Hepatocyte (in vitro differentiated cells): Measurements from ENCODE around the gene FGD5. TPM values are rescaled to one million over a fixed set of nuclear protein-coding genes. Genes with fewer than 3 reads are reported as not detected.

Experiments
- DNase-seq: peaks from one replicate; pipeline ENCODE4 v3.0.0-alpha.2; 2016; ENCODE audit warnings: low spot score
- H2AFZ ChIP-seq: fragments of 200-600 bp; sonication (generic); 2 replicates; pipeline ENCODE4 v1.6.0; 2016; ENCODE audit warnings: antibody characterized with exemption, mild to moderate bottlenecking
- H3K27ac ChIP-seq: fragments of 200-600 bp; sonication (generic); 2 replicates; pipeline ENCODE4 v1.5.1; 2016; ENCODE audit warnings: mild to moderate bottlenecking
- H3K27me3 ChIP-seq: fragments of 200-600 bp; sonication (generic); 2 replicates; pipeline ENCODE4 v1.6.1; 2016
- H3K36me3 ChIP-seq: fragments of 200-600 bp; sonication (generic); replicated peaks from 2 replicates; pipeline ENCODE4 v1.5.1; 2016; ENCODE audit warnings: low read depth; ENCODE audit not compliant: insufficient read depth
- H3K4me1 ChIP-seq: fragments of 200-600 bp; sonication (generic); 2 replicates; pipeline ENCODE4 v1.5.1; 2016; ENCODE audit warnings: mild to moderate bottlenecking, moderate library complexity; ENCODE audit not compliant: insufficient read depth
- H3K4me2 ChIP-seq: fragments of 200-600 bp; sonication (generic); 2 replicates; pipeline ENCODE4 v1.6.0; 2016
- H3K4me3 ChIP-seq: fragments of 200-600 bp; sonication (generic); 2 replicates; pipeline ENCODE4 v1.5.1; 2016; ENCODE audit warnings: mild to moderate bottlenecking
- H3K79me2 ChIP-seq: fragments of 200-600 bp; sonication (generic); 2 replicates; pipeline ENCODE4 v1.6.0; 2017; ENCODE audit warnings: mild to moderate bottlenecking
- H3K9me2 ChIP-seq: fragments of 200-600 bp; sonication (generic); replicated peaks from 2 replicates; pipeline ENCODE4 v1.6.0; 2017; ENCODE audit warnings: mild to moderate bottlenecking; ENCODE audit not compliant: insufficient read depth
- H3K9me3 ChIP-seq: fragments of 200-600 bp; sonication (generic); 2 replicates; pipeline ENCODE4 v1.5.1; 2016; ENCODE audit warnings: low read depth, mild to moderate bottlenecking
- H4K20me1 ChIP-seq: fragments of 200-600 bp; sonication (generic); 2 replicates; pipeline ENCODE4 v1.6.0; 2016; ENCODE audit warnings: mild to moderate bottlenecking; ENCODE audit not compliant: insufficient read depth, poor library complexity, severe bottlenecking
- CTCF ChIP-seq: fragments of 200-600 bp; sonication (generic); IDR thresholded peaks from 2 replicates; pipeline ENCODE4 v1.5.1; 2016; ENCODE audit warnings: antibody characterized with exemption, mild to moderate bottlenecking; ENCODE audit not compliant: poor library complexity
- EZH2 ChIP-seq: fragments of 200-600 bp; sonication (generic); IDR thresholded peaks from 2 replicates; pipeline ENCODE4 v1.6.1; 2016; ENCODE audit warnings: antibody characterized with exemption, mild to moderate bottlenecking, borderline replicate concordance
- EZH2phosphoT487 ChIP-seq: fragments of 200-600 bp; sonication (generic); IDR thresholded peaks from one replicate; pipeline ENCODE4 v1.6.1; 2018; ENCODE audit warnings: antibody characterized with exemption, mild to moderate bottlenecking, low read depth, moderate library complexity; ENCODE audit not compliant: unreplicated experiment, severe bottlenecking
- WGBS: methylation state at CpG from one replicate; pipeline ENCODE4 v1.1.6; 2016; ENCODE audit warnings: low lambda C conversion rate; ENCODE audit errors: missing lambda C conversion rate; 5-methylcytosine and 5-hydroxymethylcytosine counted together
- polyA plus RNA-seq: library from polyadenylated mRNA; unstranded; fragments of >200 nt; fragmentation: Nextera tagmentation; extraction: Ambion mirVana; gene quantifications from 2 replicates; pipeline ENCODE4 v1.2.1, GENCODE V29; 2016
- total RNA-seq: library from RNA; depleted of rRNA; stranded (reverse); fragments of >200 nt; gene quantifications from 2 replicates; pipeline ENCODE4 v1.2.3, GENCODE V29; 2014

The FGD5 gene
- total and polyA plus RNA-seq, 2 experiments from 2014 or later: 2.9 to 3.3 TPM

GRCh38 chr3:14885307-14885706 lies 66.5 kb downstream of the FGD5 start:
- H3K4me3 ChIP-seq: no peak overlapping the region
- peaks cover 11% of the 10 kb centered on the region for H3K27me3 ChIP-seq
- 79% methylated on average over 13 of the region's 13 CpGs for WGBS
- H4K20me1 ChIP-seq: no peaks in the 10 kb centered on the region
- no peak for DNase-seq
- TF ChIP-seq EZH2: no peak
- TF ChIP-seq CTCF: no peak
- TF ChIP-seq EZH2phosphoT487: no peak
- no peak overlapping the region for H3K27ac ChIP-seq
- H3K9me3 ChIP-seq: no peaks in the 10 kb centered on the region
- no peaks in the 10 kb centered on the region for H3K79me2 ChIP-seq
- H3K4me1 ChIP-seq: no peaks in the 10 kb centered on the region
- H3K4me2 ChIP-seq: no peak overlapping the region
- no peaks in the 10 kb centered on the region for H3K36me3 ChIP-seq
- no peak overlapping the region for H2AFZ ChIP-seq
- no peaks in the 10 kb centered on the region for H3K9me2 ChIP-seq

GRCh38 chr3:14886101-14886500 lies 67.3 kb downstream of the FGD5 start:
- Histone ChIP-seq H3K4me1 (no peaks in the 10 kb centered on the region), H3K79me2 (no peaks in the 10 kb centered on the region), H2AFZ (no peak overlapping the region), H3K9me2 (no peaks in the 10 kb centered on the region), H3K9me3 (no peaks in the 10 kb centered on the region), H3K4me2 (no peak overlapping the region), H4K20me1 (no peaks in the 10 kb centered on the region), H3K27me3 (peaks cover 12% of the 10 kb centered on the region), H3K27ac (no peak overlapping the region), H3K4me3 (no peak overlapping the region), H3K36me3 (no peaks in the 10 kb centered on the region)
- 98% methylated on average over 3 of the region's 3 CpGs for WGBS
- no peak for DNase-seq
- TF ChIP-seq EZH2 (no peak), CTCF (no peak), EZH2phosphoT487 (no peak)

- H3K9me3 ChIP-seq: no peaks in the 10 kb centered on the region
- no peak for DNase-seq
- H3K36me3 ChIP-seq: no peaks in the 10 kb centered on the region
- H2AFZ ChIP-seq: no peak overlapping the region
- H3K4me2 ChIP-seq: no peak overlapping the region
- H3K27ac ChIP-seq: no peak overlapping the region
- H3K4me3 ChIP-seq: no peak overlapping the region
- no peak for TF ChIP-seq EZH2
- no peak for TF ChIP-seq EZH2phosphoT487
- TF ChIP-seq CTCF: no peak
- no peaks in the 10 kb centered on the region for H3K4me1 ChIP-seq
- H4K20me1 ChIP-seq: no peaks in the 10 kb centered on the region
- H3K79me2 ChIP-seq: no peaks in the 10 kb centered on the region
- H3K27me3 ChIP-seq: peaks cover 12% of the 10 kb centered on the region
- no peaks in the 10 kb centered on the region for H3K9me2 ChIP-seq
- 67% methylated on average over 7 of the region's 7 CpGs for WGBS
Observed at GRCh38 chr3:14889205-14889604, 70.4 kb downstream of the FGD5 start.

- TF ChIP-seq EZH2: no peak
- no peak for TF ChIP-seq EZH2phosphoT487
- TF ChIP-seq CTCF: no peak
- no peak for DNase-seq
- Histone ChIP-seq H3K79me2 (no peaks in the 10 kb centered on the region), H4K20me1 (no peaks in the 10 kb centered on the region), H3K27me3 (peaks cover 12% of the 10 kb centered on the region), H3K4me3 (no peak overlapping the region), H3K9me3 (no peaks in the 10 kb centered on the region), H3K4me2 (no peak overlapping the region), H3K36me3 (no peaks in the 10 kb centered on the region), H3K27ac (no peak overlapping the region), H3K9me2 (no peaks in the 10 kb centered on the region), H3K4me1 (no peaks in the 10 kb centered on the region), H2AFZ (no peak overlapping the region)
- 94% methylated on average over 8 of the region's 8 CpGs for WGBS
Observed at GRCh38 chr3:14889943-14890342, 71.2 kb downstream of the FGD5 start.
